D721Med (cell line): ENCODE results near the gene BNIP3.

Experiments
- DNase-seq: peaks from one replicate; pipeline ENCODE4 v3.0.0; 2011; ENCODE audit warnings: low spot score; ENCODE audit not compliant: insufficient read length
- FAIRE-seq: peaks from 2 replicates; lab custom pipeline; 2011; peaks lifted over from hg19 to GRCh38; lab: Jason Lieb, UNC
- TF ChIP-seq, protein P1 (sequence below): IDR thresholded peaks from 2 replicates; pipeline ENCODE4 v1.5.1; 2012; ENCODE audit warnings: mild to moderate bottlenecking, control low read depth; ENCODE audit not compliant: insufficient read depth; ENCODE audit errors: missing control alignments

Gene BNIP3

DNA sequence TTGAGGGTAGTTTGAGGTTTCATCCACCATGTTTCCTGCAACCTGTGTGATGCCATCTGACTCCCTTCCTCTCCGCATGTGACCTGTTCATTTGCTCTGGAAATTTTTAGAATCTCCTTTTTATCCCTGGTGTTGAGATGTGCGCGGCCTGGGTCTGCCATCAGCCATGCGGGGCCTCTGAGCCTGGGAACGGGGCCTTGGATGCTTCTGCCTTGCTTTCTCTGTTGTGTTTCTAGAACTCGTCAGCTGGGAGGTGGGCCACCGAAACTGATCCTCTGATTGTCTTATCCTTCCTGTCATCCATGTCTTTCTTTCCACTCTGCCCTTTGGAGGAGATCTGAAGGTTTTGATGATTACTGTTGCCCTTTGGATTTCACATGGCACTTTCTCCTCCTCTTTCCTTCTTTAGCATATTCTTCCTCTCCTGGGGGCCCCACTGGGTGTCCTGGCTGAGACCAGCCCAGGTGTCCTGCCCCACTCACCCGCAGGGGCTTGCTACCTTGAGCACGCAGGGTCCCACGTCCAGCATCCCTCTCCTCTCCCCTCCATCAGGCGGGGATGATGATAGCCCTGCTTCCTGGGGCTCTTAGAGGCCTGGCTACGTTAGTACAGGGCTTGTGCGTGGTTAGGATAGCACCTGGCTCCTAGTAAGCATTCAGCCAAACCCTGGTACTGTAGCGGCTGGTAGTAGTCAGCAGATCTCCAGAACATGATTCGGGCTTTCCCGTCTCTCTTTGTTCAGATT, 51.0 kb downstream of the BNIP3 start:
- FAIRE-seq: no peak
- TF ChIP-seq, protein P1, sequence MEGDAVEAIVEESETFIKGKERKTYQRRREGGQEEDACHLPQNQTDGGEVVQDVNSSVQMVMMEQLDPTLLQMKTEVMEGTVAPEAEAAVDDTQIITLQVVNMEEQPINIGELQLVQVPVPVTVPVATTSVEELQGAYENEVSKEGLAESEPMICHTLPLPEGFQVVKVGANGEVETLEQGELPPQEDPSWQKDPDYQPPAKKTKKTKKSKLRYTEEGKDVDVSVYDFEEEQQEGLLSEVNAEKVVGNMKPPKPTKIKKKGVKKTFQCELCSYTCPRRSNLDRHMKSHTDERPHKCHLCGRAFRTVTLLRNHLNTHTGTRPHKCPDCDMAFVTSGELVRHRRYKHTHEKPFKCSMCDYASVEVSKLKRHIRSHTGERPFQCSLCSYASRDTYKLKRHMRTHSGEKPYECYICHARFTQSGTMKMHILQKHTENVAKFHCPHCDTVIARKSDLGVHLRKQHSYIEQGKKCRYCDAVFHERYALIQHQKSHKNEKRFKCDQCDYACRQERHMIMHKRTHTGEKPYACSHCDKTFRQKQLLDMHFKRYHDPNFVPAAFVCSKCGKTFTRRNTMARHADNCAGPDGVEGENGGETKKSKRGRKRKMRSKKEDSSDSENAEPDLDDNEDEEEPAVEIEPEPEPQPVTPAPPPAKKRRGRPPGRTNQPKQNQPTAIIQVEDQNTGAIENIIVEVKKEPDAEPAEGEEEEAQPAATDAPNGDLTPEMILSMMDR: no peak
- DNase-seq: no peak

DNA sequence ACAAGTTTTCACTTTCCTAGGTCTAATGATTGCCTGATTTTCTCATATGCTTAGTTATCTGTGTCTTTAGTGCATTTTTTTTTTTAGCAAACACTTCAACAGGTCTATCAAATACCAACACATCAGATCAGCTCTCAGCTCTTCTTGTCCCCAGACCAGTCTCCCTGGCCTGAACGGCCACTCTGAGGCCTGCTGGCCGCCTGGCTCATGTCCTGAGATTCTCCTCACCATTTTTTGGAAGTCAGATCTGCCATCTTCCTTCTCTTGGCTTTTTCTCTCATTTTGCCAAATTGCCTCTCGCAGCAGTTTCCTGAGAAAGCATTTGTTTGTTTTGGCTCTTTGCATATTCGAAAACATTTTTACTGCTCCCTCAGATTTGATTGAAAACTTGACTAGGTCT, 51.6 kb downstream of the BNIP3 start:
- TF ChIP-seq, protein P1: no peak
- no peak for DNase-seq
- FAIRE-seq: no peak

DNA sequence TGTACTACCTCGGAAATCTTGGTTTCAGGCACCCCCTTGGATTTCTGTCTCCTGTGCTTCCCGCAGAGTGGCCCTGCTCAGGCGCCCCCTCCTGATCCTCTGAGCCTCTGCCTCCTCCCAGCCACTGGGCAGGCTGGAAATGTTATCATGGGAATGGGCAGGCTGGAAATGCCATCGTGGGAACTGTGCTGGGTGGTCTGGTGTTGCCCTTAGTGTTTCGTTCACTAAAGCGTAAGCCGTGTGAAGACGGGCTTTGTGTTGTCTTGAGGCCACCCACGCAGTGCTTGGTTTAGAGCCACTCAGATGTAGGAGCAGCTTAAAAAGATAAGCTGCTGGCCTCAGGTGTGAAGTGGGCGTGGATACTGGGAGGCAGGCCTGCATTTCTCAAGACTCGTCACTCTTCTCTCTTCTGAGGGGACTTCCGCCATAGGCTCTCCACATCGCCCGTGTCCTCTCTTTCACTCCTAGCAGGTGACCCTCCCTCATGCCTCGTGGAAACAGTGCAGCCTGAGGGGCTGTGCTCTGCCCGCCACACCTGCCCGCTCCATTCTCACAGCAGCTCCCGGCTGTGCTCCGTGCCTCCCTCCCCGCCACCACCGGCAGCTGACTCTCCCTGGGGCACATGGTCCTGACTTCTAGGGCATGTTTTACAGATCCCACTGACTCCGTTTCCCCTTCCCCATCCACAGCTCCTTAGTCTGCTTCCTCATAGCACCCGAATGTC, 52.4 kb downstream of the BNIP3 start:
- TF ChIP-seq, protein P1: no peak
- no peak for FAIRE-seq
- DNase-seq: no peak

DNA sequence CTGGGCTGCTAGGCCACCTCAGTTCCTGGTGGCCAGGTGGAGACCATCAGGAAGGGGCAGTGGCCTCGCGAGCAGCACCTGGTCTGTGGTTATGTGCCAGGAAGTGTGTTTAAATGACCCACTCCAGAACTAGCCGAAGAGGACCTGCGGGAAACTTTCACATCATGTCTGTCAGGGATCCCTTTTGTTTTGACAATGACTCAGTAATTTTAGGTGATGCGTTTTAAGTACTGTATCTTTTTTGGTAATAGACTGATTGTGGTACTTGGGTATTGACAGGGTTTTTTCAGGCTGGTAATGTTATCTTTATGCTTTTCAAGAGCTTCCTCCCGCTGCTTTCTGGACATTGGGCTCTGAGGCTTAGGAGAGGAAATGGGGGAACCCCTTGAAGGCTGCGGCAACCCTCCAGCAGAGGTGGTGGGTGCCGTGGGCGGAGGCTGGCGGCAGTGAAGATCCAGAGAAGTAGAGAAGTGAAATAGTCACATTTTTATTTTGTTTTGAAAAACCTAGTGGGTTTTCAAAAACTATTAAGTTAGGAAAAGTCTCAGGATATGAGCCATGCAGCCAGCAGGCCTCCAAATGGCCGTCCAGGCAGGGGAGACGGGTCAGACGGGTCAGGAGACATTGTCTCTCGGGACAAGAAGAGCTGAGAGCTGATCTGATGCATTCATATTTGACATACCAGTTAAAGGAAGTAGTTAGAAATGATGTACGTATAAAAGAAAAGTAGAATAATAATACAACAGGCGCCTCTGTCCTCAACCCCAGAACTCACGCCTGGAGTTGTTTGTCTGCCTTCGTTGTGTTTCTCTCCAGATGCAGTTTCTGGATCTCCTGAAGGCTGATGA, 53.3 kb downstream of the BNIP3 start:
- FAIRE-seq: no peak
- no peak for DNase-seq
- TF ChIP-seq, protein P1: no peak

DNA sequence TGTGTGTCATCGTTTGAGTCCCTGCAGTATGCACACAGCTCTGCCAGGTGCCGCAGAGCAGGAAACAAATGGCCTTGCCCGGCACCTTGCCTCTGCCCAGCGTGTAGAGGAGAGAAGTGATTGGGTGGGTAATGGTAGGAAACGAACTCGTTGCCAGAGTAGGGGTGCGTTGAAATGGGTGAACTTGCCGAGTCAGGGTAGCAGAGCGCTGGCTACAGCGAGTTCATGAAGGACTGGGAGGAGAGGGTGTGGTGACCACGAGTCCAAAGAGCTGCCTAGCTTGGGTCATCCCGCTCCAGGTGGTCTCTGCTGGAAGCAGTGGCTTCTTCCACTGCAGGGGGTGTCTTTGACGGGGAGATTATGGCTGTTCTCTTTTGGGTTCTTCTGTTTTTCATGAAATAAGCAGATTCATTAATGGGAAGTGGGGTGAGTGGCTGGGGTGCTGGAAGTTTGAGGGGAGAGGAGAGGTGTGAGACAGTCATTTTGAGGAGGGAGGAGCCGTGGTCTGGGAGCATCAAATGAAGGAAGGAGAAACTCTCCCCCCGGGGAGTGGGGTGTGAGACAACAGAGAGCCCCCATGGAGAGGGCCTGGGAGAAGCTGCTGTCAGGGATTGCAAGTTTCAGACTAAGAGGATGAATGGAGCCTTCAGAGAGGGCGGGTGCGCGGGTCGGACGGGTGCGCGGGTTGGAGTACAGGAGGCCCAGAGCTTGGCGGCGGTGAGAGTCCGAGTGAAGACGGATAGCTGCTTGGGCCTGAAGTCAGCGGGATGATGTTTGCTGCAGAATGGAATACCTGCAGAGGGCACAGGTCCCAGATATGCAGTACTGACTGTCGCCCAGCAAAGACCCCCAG, 54.8 kb downstream of the BNIP3 start:
- TF ChIP-seq, protein P1: no peak
- DNase-seq (no peak), FAIRE-seq (no peak)

DNA sequence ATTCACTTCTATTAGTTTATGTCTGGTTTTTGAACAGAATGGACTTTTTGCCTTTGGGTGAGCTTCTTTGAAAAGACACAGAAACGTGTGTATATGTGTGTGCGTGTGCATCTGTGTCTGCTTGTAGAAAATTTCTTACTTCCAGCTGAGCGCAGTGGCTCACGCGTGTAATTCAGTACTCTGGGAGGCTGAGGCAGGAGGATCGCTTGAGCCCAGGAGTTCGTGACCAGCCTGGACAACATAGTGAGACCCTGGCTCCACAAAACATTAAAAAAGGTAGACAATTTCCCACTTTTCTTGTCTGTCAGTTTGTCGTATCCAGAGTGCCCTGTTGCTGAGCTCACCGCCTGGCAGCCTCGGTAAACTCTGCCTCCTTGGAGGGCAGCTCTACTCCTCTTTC, 55.5 kb downstream of the BNIP3 start:
- TF ChIP-seq, protein P1: no peak
- FAIRE-seq: no peak
- no peak for DNase-seq
